H1 (cell line): Measurements from ENCODE around the gene CAP2. TPM values are rescaled to one million over a fixed set of nuclear protein-coding genes. Genes with fewer than 3 reads are reported as not detected.

ENCODE experiments used
- CTCF ChIA-PET: fragments of 300-600 bp; sonication (Branson Sonifier 250); formaldehyde crosslinking; loops from one replicate; lab custom pipeline; 2021; ENCODE audit not compliant: partially characterized antibody; lab: Charles Lee
- POLR2A ChIA-PET: fragments of 300-600 bp; sonication (Branson Sonifier 250); formaldehyde crosslinking; loops from one replicate; lab custom pipeline; 2021; ENCODE audit warnings: inconsistent platforms; ENCODE audit not compliant: partially characterized antibody; lab: Charles Lee
- DNase-seq, 2 experiments: peaks; one replicate each; pipeline versions ENCODE4 v3.0.0 to v3.0.0-alpha.2; 2010 to 2022; ENCODE audit warnings: low spot score in 2 of 2, low read depth in 1 of 2, mixed read lengths in 1 of 2
- FAIRE-seq: peaks from 2 replicates; lab custom pipeline; 2011; peaks lifted over from hg19 to GRCh38; lab: Jason Lieb, UNC
- H2AFZ ChIP-seq: 2 replicates; pipeline ENCODE4 v1.8.1; 2012; ENCODE audit warnings: low read length, inconsistent platforms
- H2AK5ac ChIP-seq: 2 replicates; pipeline ENCODE4 v1.6.1; 2013; ENCODE audit warnings: low read depth, low read length
- H2BK120ac ChIP-seq: replicated peaks from 2 replicates; pipeline ENCODE3; 2013; ENCODE audit warnings: low read depth, low read length, inconsistent platforms
- H2BK12ac ChIP-seq: 2 replicates; pipeline ENCODE4 v1.6.1; 2013; ENCODE audit warnings: low read depth, low read length
- H2BK15ac ChIP-seq: 2 replicates; pipeline ENCODE4 v1.6.1; 2013; ENCODE audit warnings: low read length
- H2BK20ac ChIP-seq: 2 replicates; pipeline ENCODE4 v1.6.1; 2013; ENCODE audit warnings: low read length
- H2BK5ac ChIP-seq: 2 replicates; pipeline ENCODE4 v1.6.1; 2013; ENCODE audit warnings: low read depth, low read length
- H3K14ac ChIP-seq: 2 replicates; pipeline ENCODE4 v1.6.1; 2013; ENCODE audit warnings: inconsistent platforms; ENCODE audit not compliant: insufficient read length
- H3K18ac ChIP-seq: 2 replicates; pipeline ENCODE4 v1.6.1; 2013; ENCODE audit warnings: low read length; ENCODE audit errors: extremely low read depth
- H3K23ac ChIP-seq: 2 replicates; pipeline ENCODE4 v1.6.1; 2013; ENCODE audit warnings: inconsistent platforms; ENCODE audit not compliant: insufficient read length
- H3K23me2 ChIP-seq: 2 replicates; pipeline ENCODE4 v1.6.1; 2013; ENCODE audit warnings: low read depth, low read length
- H3K27ac ChIP-seq: 2 replicates; pipeline ENCODE4 v1.6.1; 2011; ENCODE audit warnings: low read depth, low read length, inconsistent platforms
- H3K27me3 ChIP-seq, 4 experiments: replicated peaks in 1 of 4; 1 replicate in 1 of 4; 2 replicates in 3 of 4; pipeline versions ENCODE4 v1.6.1 to v1.8.1; 2011 to 2013; ENCODE audit warnings: low read length in 3 of 4, mild to moderate bottlenecking in 3 of 4, inconsistent platforms in 2 of 4, mixed read lengths in 2 of 4, moderate library complexity in 1 of 4; ENCODE audit not compliant: control insufficient read depth in 3 of 4, insufficient read depth in 3 of 4; ENCODE audit errors: extremely low read depth in 1 of 4
- H3K36me3 ChIP-seq, 4 experiments: 2 replicates each; pipeline versions ENCODE4 v1.6.1 to v1.8.1; 2011 to 2013; ENCODE audit warnings: mild to moderate bottlenecking in 4 of 4, low read length in 3 of 4, moderate library complexity in 2 of 4, control low read depth in 1 of 4, inconsistent platforms in 1 of 4; ENCODE audit not compliant: insufficient read depth in 4 of 4, control insufficient read depth in 2 of 4
- H3K4ac ChIP-seq: replicated peaks from 2 replicates; pipeline ENCODE3; 2013; ENCODE audit warnings: low read length, low read depth, mixed read lengths, inconsistent platforms; ENCODE audit not compliant: insufficient read length
- H3K4me1 ChIP-seq, 4 experiments: replicated peaks in 1 of 4; 1 replicate in 1 of 4; 2 replicates in 3 of 4; pipeline versions ENCODE4 v1.6.1 to v1.8.1; 2011 to 2013; ENCODE audit warnings: low read length in 3 of 4, inconsistent platforms in 2 of 4, mixed read lengths in 1 of 4; ENCODE audit not compliant: insufficient read depth in 4 of 4, control insufficient read depth in 3 of 4
- H3K4me2 ChIP-seq, 2 experiments: 2 replicates each; pipeline versions ENCODE4 v1.6.1 to v1.8.1; 2011 to 2013; ENCODE audit warnings: low read depth in 2 of 2, low read length in 2 of 2, control low read depth in 1 of 2, inconsistent platforms in 1 of 2, mild to moderate bottlenecking in 1 of 2; ENCODE audit not compliant: insufficient read depth in 1 of 2
- H3K4me3 ChIP-seq, 4 experiments: fragments of 200-600, 300-600 bp in 1 of 4; sonication (generic), shearing (Covaris generic), sonication (Bioruptor Twin) in 1 of 4; 2 replicates each; pipeline versions ENCODE4 v1.5.1 to v1.8.1; 2011 to 2016; ENCODE audit warnings: low read length in 4 of 4, low read depth in 3 of 4, control low read depth in 2 of 4, inconsistent platforms in 2 of 4, mild to moderate bottlenecking in 2 of 4, mixed read lengths in 1 of 4, moderate library complexity in 1 of 4; ENCODE audit not compliant: insufficient read depth in 2 of 4; ENCODE audit errors: extremely low read depth in 1 of 4
- H3K56ac ChIP-seq: replicated peaks from 2 replicates; pipeline ENCODE3; 2013; ENCODE audit warnings: low read depth, mild to moderate bottlenecking, mixed read lengths, low read length, inconsistent platforms; ENCODE audit not compliant: insufficient read length
- H3K79me1 ChIP-seq: 2 replicates; pipeline ENCODE4 v1.6.1; 2013; ENCODE audit warnings: low read depth, low read length, control low read depth
- H3K79me2 ChIP-seq, 2 experiments: 2 replicates each; pipeline versions ENCODE4 v1.6.1 to v1.8.1; 2012 to 2013; ENCODE audit warnings: low read length in 2 of 2, mild to moderate bottlenecking in 2 of 2, inconsistent platforms in 1 of 2; ENCODE audit not compliant: insufficient read depth in 2 of 2, control insufficient read depth in 1 of 2
- H3K9ac ChIP-seq, 4 experiments: replicated peaks in 1 of 4; 1 replicate in 1 of 4; 2 replicates in 3 of 4; pipeline versions ENCODE4 v1.6.1 to v1.8.1; 2011 to 2013; ENCODE audit warnings: low read depth in 3 of 4, low read length in 3 of 4, control low read depth in 2 of 4, mild to moderate bottlenecking in 2 of 4, moderate library complexity in 2 of 4, inconsistent platforms in 1 of 4; ENCODE audit errors: extremely low read depth in 1 of 4
- H3K9me3 ChIP-seq, 2 experiments: 2 replicates each; pipeline versions ENCODE4 v1.6.1 to v1.8.1; 2012 to 2013; ENCODE audit warnings: mild to moderate bottlenecking in 2 of 2, moderate library complexity in 2 of 2, control low read depth in 1 of 2, inconsistent platforms in 1 of 2, low read depth in 1 of 2, low read length in 1 of 2, mixed read lengths in 1 of 2; ENCODE audit not compliant: insufficient read depth in 2 of 2
- H4K20me1 ChIP-seq, 2 experiments: replicated peaks in 1 of 2; 2 replicates each; pipeline versions ENCODE3 to v1.8.1; 2011 to 2013; ENCODE audit warnings: inconsistent platforms in 2 of 2, low read length in 2 of 2, mild to moderate bottlenecking in 1 of 2; ENCODE audit not compliant: insufficient read depth in 2 of 2, control insufficient read depth in 1 of 2
- H4K5ac ChIP-seq: 2 replicates; pipeline ENCODE4 v1.6.1; 2013; ENCODE audit warnings: low read length, low read depth, mixed read lengths, inconsistent platforms; ENCODE audit not compliant: insufficient read length
- H4K8ac ChIP-seq: 2 replicates; pipeline ENCODE4 v1.8.0; 2013; ENCODE audit warnings: mild to moderate bottlenecking, moderate library complexity, low read length, inconsistent platforms; ENCODE audit not compliant: insufficient read depth; ENCODE audit errors: extremely low read depth
- H4K91ac ChIP-seq: replicated peaks from 2 replicates; pipeline ENCODE3; 2013; ENCODE audit warnings: low read length, mixed read lengths, inconsistent platforms; ENCODE audit not compliant: insufficient read length
- MAX ChIP-seq: IDR thresholded peaks from 2 replicates; pipeline ENCODE4 v1.6.1; 2012; ENCODE audit warnings: inconsistent platforms
- RFX5 ChIP-seq: IDR thresholded peaks from 2 replicates; pipeline ENCODE4 v1.6.1; 2011; ENCODE audit warnings: low read depth, low read length, improper control_type of control experiment, borderline replicate concordance
- RXRA ChIP-seq: IDR thresholded peaks from 2 replicates; pipeline ENCODE4 v1.6.1; 2011; ENCODE audit warnings: low read depth, mild to moderate bottlenecking, low read length, moderate library complexity; ENCODE audit not compliant: insufficient read depth
- TAF1 ChIP-seq: IDR thresholded peaks from 2 replicates; pipeline ENCODE4 v1.6.1; 2011; ENCODE audit warnings: mild to moderate bottlenecking, low read depth, low read length
- TCF12 ChIP-seq: IDR thresholded peaks from 2 replicates; pipeline ENCODE4 v1.6.1; 2011; ENCODE audit warnings: low read depth, mild to moderate bottlenecking, low read length
- WGBS, 2 experiments: shearing (Covaris generic) in 1 of 2; methylation state at CpG; one replicate each; pipeline versions ENCODE4 v1.1.6 to v1.1.7; 2013 to 2015; ENCODE audit warnings: low lambda C conversion rate in 2 of 2, mixed read lengths in 2 of 2, inconsistent platforms in 1 of 2, low coverage in 1 of 2, missing lambda C conversion rate in 1 of 2; ENCODE audit not compliant: insufficient replicate concordance in 2 of 2, insufficient coverage in 1 of 2, insufficient read length in 1 of 2; ENCODE audit errors: extremely low coverage in 1 of 2, missing lambda C conversion rate in 1 of 2; 5-methylcytosine and 5-hydroxymethylcytosine counted together
- polyA plus RNA-seq, 7 experiments: library from polyadenylated mRNA; depleted of rRNA in 3 of 7; stranded (reverse) in 5 of 7; unstranded in 2 of 7; fragments of >200 nt in 5 of 7; fragments of 200-250 nt in 2 of 7; gene quantifications; 1 replicate in 5 of 7; 2 replicates in 1 of 7; 4 replicates in 1 of 7; pipeline versions ENCODE4 v1.2.1 to v1.2.3, GENCODE V29; 2011 to 2013; ENCODE audit warnings: missing spikeins in 2 of 7, mixed read lengths in 2 of 7
- total RNA-seq: library from RNA; stranded (reverse); fragmentation: NEBNext Ultra II Directional; extraction: Animal tissue kit (Norgen Biotek cat#: 25700); gene quantifications from 2 replicates; pipeline ENCODE4 v1.2.1, GENCODE V29; 2021

Gene CAP2
- total and polyA plus RNA-seq, 2 of the 8 experiments (the other 6 are each of a cell fraction or from before 2014, with no cell fraction given) = 7.2 to 10.0 TPM

- Histone ChIP-seq H3K4me3 (no peak overlapping the region), H3K18ac (no peak overlapping the region), H4K20me1 (no peaks in the 10 kb centered on the region), H3K56ac (no peak overlapping the region), H3K36me3 (no peaks in the 10 kb centered on the region), H3K4me2 (no peak overlapping the region), H4K91ac (no peak overlapping the region), H2AK5ac (no peak overlapping the region), H3K4ac (no peak overlapping the region), H2BK5ac (no peak overlapping the region), H2AFZ (no peak overlapping the region), H4K5ac (no peak overlapping the region), H3K23ac (no peak overlapping the region), H3K79me1 (no peaks in the 10 kb centered on the region), H3K79me2 (no peaks in the 10 kb centered on the region), H3K14ac (no peak overlapping the region), H4K8ac (no peak overlapping the region), H2BK20ac (no peak overlapping the region), H2BK12ac (no peak overlapping the region), H3K4me1 (no peaks in the 10 kb centered on the region), H3K23me2 (no peaks in the 10 kb centered on the region), H3K9me3 (no peaks in the 10 kb centered on the region), H3K27ac (no peak overlapping the region), H3K9ac (no peak overlapping the region), H2BK15ac (no peak overlapping the region), H2BK120ac (no peak overlapping the region), H3K27me3 (no peaks in the 10 kb centered on the region)
- 86% methylated on average over 2 of the region's 2 CpGs; no CpG with 5 or more reads in 1 of the 2 experiments for WGBS, 2 experiments
- ChIA-PET CTCF (interaction anchor here (1.7 to 5.7 kb wide), 2 partner anchors 10 to 14 kb away, joined by 4 to 48 read pairs; no protein-coding TSS in a partner anchor), POLR2A (no interaction called here)
- no peak for TF ChIP-seq TAF1
- no peak for TF ChIP-seq RXRA
- TF ChIP-seq TCF12 = no peak
- TF ChIP-seq MAX = no peak
- TF ChIP-seq RFX5 = no peak
- FAIRE-seq (no peak), DNase-seq (peak in 1 of 2 experiments; percentile 17)
Measured at GRCh38 chr6:17494919-17495318, 101.5 kb downstream of the CAP2 start.
